BLaER1 (cell line): ENCODE results near the gene C10orf95.

ENCODE experiments used
- H3K27ac ChIP-seq: shearing (Covaris generic); formaldehyde crosslinking; 2 replicates; pipeline ENCODE4 v1.8.1; 2022
- H3K27me3 ChIP-seq: shearing (Covaris generic); formaldehyde crosslinking; 2 replicates; pipeline ENCODE4 v1.8.1; 2022
- H3K36me3 ChIP-seq: shearing (Covaris generic); formaldehyde crosslinking; 2 replicates; pipeline ENCODE4 v1.8.1; 2022
- H3K4me1 ChIP-seq: shearing (Covaris generic); formaldehyde crosslinking; 2 replicates; pipeline ENCODE4 v1.8.1; 2022
- H3K4me2 ChIP-seq: shearing (Covaris generic); formaldehyde crosslinking; 2 replicates; pipeline ENCODE4 v1.8.1; 2022
- H3K4me3 ChIP-seq: shearing (Covaris generic); formaldehyde crosslinking; 2 replicates; pipeline ENCODE4 v1.8.1; 2022
- H3K9ac ChIP-seq: shearing (Covaris generic); formaldehyde crosslinking; 2 replicates; pipeline ENCODE4 v1.8.1; 2022
- H3K9me3 ChIP-seq: shearing (Covaris generic); formaldehyde crosslinking; 2 replicates; pipeline ENCODE4 v1.8.1; 2022
- H4K20me1 ChIP-seq: shearing (Covaris generic); formaldehyde crosslinking; 2 replicates; pipeline ENCODE4 v1.8.1; 2022
- Cebpa-rat ChIP-seq: shearing (Covaris generic); IDR thresholded peaks from 2 replicates; pipeline ENCODE4 v1.8.1; 2022

The C10orf95 gene

DNA sequence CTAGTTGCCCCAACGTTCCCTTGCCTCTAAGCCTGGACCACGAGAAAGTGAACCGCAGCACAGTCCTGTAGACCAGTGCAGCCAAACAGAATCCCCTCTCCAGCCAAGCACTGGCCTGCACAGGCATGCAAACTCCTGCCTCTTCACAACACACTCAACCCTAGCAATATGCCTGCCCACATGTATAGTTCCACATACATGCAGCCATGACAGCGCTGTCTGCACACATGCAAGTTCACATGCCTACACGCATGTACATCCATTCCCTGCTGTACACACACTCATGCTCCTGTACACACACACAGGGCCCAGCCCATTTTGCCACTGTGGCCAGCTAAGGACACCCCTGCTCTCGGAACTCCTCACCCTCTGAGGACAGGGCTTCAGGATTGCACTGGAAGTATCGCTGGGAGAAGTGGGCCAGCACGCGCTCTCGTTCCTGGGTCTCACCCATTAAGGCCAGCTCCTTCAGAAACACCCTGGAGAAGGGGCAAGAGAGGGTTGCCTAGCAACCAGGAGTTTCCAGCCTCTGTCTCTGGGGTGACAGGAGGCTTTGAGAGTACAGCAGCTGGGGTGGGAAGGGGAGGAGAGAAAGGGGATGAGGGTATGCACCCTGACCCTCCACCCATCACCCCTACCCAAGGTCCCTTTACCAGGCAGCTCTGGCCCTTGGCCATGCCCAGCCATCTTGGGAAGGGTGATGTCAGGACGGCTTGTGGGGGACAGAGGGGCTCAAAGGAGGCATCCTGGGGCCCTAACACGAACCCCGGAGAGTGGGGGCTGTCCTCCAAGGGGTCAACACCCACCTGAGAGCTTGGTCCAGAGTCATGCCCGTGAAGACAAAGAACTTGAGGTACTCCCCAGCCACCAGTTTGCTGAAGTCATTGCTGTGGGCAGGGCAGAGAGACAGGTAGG, 39.7 kb downstream of the C10orf95 start:
- H3K27ac ChIP-seq = no peak overlapping the region
- TF ChIP-seq Cebpa-rat = no peak
- peaks cover 91% of the 10 kb centered on the region for H3K27me3 ChIP-seq

DNA sequence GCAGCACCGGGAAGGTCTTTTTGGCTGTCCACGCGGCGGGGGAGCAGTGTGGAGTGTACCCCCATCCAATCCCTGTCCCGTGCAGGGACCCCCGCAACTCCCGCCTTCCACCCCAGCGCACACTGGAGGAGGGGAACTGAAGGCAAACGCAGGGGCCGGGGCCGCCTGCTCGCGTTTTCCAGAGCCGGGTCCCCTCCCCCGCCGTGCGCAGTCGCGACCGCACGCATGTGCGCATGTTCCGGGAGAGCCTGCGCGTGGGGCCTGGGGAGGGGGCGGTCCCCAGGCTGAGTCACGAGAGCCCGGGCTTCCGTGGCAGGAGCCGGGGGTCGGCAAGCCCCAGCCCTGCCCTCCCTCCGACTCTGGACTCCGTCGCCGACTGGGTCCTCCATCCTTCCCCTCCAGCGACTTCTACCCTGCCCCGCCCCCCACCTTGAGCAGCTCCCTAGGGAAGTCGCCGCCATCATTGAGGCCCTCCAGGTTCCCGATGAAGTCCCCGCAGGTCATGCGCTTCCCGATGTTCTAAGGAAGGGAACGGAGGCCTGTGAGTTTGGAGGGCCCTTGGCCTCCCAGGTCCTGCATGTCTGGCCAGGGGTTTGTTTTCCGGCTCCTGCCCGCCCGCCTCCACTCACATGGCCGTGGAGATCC, 40.8 kb downstream of the C10orf95 start:
- no peak overlapping the region for H3K4me3 ChIP-seq
- H3K4me1 ChIP-seq = peaks cover 12% of the 10 kb centered on the region
- H3K4me2 ChIP-seq = no peak overlapping the region
- TF ChIP-seq Cebpa-rat = no peak
- no peak overlapping the region for H3K9ac ChIP-seq
- H3K27ac ChIP-seq = no peak overlapping the region
- no peaks in the 10 kb centered on the region for H3K36me3 ChIP-seq
- peaks cover 80% of the 10 kb centered on the region for H3K27me3 ChIP-seq
- H3K9me3 ChIP-seq = no peaks in the 10 kb centered on the region
- peaks cover 15% of the 10 kb centered on the region; the same call in 1 of the 2 replicates for H4K20me1 ChIP-seq

More for the DNA sequence above, 39.7 kb downstream of the C10orf95 start:
- no peaks in the 10 kb centered on the region for H3K36me3 ChIP-seq
- H3K4me2 ChIP-seq = no peak overlapping the region
- H4K20me1 ChIP-seq = peaks cover 15% of the 10 kb centered on the region; the same call in 1 of the 2 replicates
- H3K9ac ChIP-seq = no peak overlapping the region
- no peak overlapping the region for H3K4me3 ChIP-seq
- no peaks in the 10 kb centered on the region for H3K9me3 ChIP-seq
- peaks cover 12% of the 10 kb centered on the region for H3K4me1 ChIP-seq

DNA sequence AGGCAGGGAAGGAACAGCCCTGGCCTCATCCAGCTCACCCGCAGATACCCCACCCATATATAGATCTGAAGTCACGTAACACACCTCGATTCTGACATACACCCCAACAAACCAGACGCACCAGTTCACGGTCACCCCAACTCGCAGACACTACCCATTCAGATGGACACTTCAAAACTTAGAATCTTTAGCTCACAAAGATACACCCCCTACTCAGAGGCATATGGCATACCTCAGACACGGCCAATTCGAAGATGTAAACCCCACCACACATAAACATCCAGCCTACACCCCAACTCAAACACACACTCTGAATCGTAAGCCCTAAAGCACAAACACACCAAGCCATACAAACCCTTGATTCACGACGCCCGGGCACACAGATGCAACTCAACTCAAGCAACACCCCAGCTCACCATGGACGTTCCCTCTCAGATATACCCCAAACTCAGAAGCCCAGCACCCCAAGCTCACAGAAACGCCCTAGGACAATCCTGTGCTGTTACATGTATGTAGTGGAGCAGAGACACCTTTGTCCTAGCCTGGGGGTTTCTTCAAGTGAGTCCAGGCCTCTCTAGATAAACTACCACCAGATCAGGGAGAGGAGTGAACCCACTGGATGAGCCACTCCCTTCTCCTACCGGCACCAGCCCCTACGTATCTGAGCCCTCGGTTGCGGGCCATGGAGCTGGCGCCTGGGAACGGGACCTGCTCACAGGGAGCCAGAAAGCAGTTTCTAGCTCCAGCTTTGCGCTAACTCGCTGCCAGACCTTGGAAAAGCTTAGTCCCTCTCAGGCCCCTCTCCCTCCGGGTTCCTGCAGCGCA, 41.5 kb downstream of the C10orf95 start:
- no peak overlapping the region for H3K27ac ChIP-seq
- peaks cover 74% of the 10 kb centered on the region for H3K27me3 ChIP-seq
- H3K36me3 ChIP-seq = no peaks in the 10 kb centered on the region
- H3K4me1 ChIP-seq = peaks cover 12% of the 10 kb centered on the region
- H3K9ac ChIP-seq = no peak overlapping the region
- peaks cover 15% of the 10 kb centered on the region; the same call in 1 of the 2 replicates for H4K20me1 ChIP-seq
- no peak for TF ChIP-seq Cebpa-rat
- H3K4me3 ChIP-seq = no peak overlapping the region
- H3K4me2 ChIP-seq = no peak overlapping the region
- no peaks in the 10 kb centered on the region for H3K9me3 ChIP-seq

DNA sequence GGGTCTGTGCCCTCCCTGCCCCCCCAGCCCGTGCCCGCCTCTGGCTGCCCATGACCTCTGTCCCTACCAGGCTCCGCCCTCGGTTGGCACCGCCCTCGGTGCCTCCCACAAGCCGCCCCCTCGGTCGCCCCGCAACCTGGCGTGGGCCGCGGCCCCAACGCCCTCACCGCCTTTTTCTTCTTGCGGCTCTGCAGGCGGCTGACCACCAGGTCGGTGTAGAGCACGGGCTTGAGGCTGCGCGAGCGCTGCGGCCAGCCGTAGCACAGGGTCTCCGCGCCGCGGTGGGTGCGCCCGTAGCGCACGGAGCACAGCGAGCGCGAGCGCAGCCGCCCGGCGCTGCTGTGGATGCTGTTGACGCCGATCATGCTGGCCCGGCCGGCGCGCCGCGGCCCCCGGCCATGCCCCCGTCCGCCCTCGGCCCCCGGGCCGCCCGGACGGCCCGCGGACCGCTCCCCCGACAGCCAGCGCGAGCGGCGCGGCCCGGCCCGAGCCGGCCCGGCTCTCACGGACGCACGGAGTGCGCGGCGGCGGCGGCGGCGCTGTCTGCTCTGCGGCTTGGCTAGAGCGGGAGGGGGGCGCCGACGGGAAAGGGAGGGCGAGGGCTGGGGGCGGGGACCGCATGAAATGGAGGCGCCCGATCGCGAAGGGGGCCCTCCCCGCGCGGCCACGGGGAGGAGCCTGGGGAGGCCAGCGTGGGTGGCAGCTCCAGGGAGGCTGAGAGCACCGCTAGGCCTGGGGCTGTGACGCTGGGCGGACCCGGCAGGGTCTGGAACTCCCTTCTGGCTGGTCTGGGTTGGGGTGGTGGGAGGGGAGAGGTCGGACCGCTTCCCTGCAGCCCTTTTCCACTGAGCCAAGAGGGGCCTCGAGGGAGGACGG, 42.4 kb downstream of the C10orf95 start:
- H3K27ac ChIP-seq = no peak overlapping the region
- H3K36me3 ChIP-seq = no peaks in the 10 kb centered on the region
- peaks cover 67% of the 10 kb centered on the region for H3K27me3 ChIP-seq
- H4K20me1 ChIP-seq = peaks cover 15% of the 10 kb centered on the region; the same call in 1 of the 2 replicates
- H3K4me2 ChIP-seq = no peak overlapping the region
- peaks cover 12% of the 10 kb centered on the region for H3K4me1 ChIP-seq
- TF ChIP-seq Cebpa-rat = no peak
- no peaks in the 10 kb centered on the region for H3K9me3 ChIP-seq
- no peak overlapping the region for H3K4me3 ChIP-seq
- H3K9ac ChIP-seq = no peak overlapping the region

DNA sequence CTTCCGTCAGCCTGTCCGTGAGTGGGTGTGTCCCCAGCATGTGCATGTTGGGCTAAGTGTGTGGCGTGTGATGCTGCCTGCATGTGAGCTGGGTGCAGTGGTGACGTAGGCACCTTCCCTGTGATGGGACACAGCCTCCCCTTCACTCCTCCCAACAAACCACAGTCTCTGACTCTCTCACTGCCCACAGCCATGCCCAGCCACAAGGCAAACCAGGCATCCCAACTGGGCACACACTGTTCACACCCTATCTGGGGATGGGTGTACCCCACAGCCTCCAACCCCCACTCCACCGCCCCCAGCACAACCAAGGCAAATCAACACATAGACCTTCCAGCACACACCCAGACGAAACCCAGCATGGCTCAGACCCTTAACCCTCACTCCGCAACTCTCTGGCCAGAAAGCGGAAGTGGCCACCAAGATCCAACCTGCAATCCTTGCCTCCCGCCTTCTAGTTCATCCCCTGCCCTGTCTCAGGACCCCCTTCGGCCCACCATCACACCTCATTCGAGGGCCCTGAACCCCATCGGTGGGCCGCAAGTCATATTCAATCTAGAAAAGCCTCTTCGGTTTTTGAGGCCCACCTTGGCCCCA, 43.1 kb downstream of the C10orf95 start:
- Histone ChIP-seq H4K20me1 (peaks cover 15% of the 10 kb centered on the region; the same call in 1 of the 2 replicates), H3K4me2 (no peak overlapping the region), H3K36me3 (no peaks in the 10 kb centered on the region; the same call in 1 of the 2 replicates), H3K27me3 (peaks cover 61% of the 10 kb centered on the region), H3K9me3 (no peaks in the 10 kb centered on the region), H3K4me3 (no peak overlapping the region), H3K4me1 (peaks cover 8% of the 10 kb centered on the region), H3K27ac (no peak overlapping the region), H3K9ac (no peak overlapping the region)
- TF ChIP-seq Cebpa-rat = no peak

DNA sequence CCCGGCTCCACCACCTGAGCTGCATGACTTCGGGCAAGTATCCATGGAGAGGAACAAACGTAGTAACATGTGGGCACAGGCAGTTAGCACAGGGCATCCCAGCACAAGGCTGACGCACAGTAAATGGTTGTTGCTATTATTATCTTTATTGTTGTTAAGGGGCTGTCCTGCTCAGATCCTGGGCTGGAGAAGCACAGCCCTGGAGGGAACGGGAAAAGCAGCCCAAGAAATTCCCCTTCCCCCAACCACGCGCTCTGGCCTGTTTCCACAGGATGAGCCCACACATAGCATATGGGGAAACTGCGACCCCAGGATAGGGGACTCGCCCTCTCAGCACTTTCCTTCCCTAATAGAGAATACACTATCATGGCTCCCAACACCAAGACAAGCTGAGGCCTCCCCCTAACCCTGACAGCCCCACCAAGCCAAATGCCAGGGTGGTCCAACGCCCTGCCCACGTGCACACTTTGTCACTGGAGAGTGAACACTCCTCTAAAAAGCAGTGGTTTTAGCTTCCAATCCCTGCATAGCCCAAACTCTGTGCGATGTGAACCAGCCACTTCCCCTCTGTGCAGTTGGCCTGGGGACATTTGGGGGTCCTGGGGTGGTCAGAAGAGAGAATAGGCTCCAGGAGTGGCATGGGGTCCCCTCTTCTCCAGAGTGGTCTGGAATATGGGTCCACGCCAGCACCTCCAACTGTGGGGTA, 43.8 kb downstream of the C10orf95 start:
- H3K36me3 ChIP-seq = no peaks in the 10 kb centered on the region; the same call in 1 of the 2 replicates
- H3K4me1 ChIP-seq = peaks cover 2% of the 10 kb centered on the region
- H3K4me2 ChIP-seq = no peak overlapping the region
- H3K4me3 ChIP-seq = no peak overlapping the region
- no peaks in the 10 kb centered on the region for H3K9me3 ChIP-seq
- no peak overlapping the region for H3K27ac ChIP-seq
- H3K9ac ChIP-seq = no peak overlapping the region
- peaks cover 15% of the 10 kb centered on the region; the same call in 1 of the 2 replicates for H4K20me1 ChIP-seq
- peaks cover 55% of the 10 kb centered on the region for H3K27me3 ChIP-seq
- TF ChIP-seq Cebpa-rat = no peak

DNA sequence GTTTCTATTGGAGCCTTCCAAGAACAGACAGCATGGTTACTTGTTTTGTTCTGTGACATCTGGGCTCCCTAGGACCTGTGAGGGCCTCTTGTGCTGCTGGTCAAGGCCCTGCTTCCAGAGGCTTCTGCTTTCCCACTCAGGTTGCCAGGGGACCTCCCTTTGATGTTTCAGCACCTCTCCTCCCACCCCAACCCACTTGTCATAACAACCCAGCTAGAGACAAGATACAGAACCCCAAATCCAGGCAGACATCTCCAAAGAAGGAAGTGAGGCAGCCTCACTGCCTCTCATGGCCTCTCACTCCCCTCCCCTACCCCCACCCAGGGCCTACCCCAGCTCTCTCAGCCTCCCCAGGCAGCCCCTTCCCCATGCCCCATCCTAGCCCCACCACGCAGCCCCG, 44.5 kb downstream of the C10orf95 start:
- Histone ChIP-seq H3K4me2 (no peak overlapping the region), H3K9me3 (no peaks in the 10 kb centered on the region), H3K9ac (no peak overlapping the region), H3K4me3 (no peak overlapping the region), H3K27ac (no peak overlapping the region), H3K36me3 (peaks cover 3% of the 10 kb centered on the region; the same call in 1 of the 2 replicates), H4K20me1 (peaks cover 15% of the 10 kb centered on the region; the same call in 1 of the 2 replicates), H3K27me3 (peaks cover 47% of the 10 kb centered on the region), H3K4me1 (no peaks in the 10 kb centered on the region)
- no peak for TF ChIP-seq Cebpa-rat

DNA sequence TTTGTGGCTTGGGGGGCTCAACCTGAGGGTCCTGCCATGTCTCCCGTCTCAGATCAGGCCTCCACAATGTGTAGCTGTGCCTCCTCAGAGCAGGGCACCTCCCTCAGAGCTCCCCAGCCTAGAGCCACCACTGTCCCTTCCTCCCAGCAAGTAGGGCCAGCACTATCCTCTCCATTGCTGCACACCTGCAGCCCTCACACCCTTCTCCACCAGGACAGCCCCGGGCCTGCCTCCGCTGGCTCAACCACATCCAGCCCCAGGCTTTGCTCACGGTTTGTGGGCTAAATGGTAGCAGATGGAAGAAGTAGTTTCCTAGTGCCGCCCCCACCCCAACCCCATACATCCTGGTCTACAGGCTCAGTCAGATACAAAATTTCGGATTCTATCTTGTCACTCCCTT, 45.7 kb downstream of the C10orf95 start:
- TF ChIP-seq Cebpa-rat = no peak

More for the DNA sequence above, 45.7 kb downstream of the C10orf95 start:
- Histone ChIP-seq H4K20me1 (peaks cover 9% of the 10 kb centered on the region; the same call in 1 of the 2 replicates), H3K27ac (no peak overlapping the region), H3K9me3 (no peaks in the 10 kb centered on the region), H3K4me1 (no peaks in the 10 kb centered on the region), H3K4me2 (no peak overlapping the region), H3K4me3 (no peak overlapping the region), H3K36me3 (peaks cover 13% of the 10 kb centered on the region; the same call in 1 of the 2 replicates), H3K9ac (no peak overlapping the region), H3K27me3 (peaks cover 35% of the 10 kb centered on the region)
